ENCODE measurements around the gene MFAP5.

- no peak for TF ChIP-seq CTCF (conservative IDR thresholded peaks at IDR 0.05 in 1 of 2, IDR thresholded peaks at IDR 0.05 in 1 of 2; ENCODE audit: extremely low read depth in 1 of 2, insufficient read depth in 1 of 2, low read depth in 1 of 2, low read length in 2 of 2)
- TF ChIP-seq EZH2 (IDR thresholded peaks at IDR 0.05; ENCODE audit: borderline replicate concordance, low read length) = no peak
Observed at GRCh38 chr12:8672381-8672780, 9.8 kb upstream of the MFAP5 start.
